ENCODE data around the gene FLNB. TPM values are rescaled to one million over a fixed set of nuclear protein-coding genes. Genes with fewer than 3 reads are reported as not detected.

The FLNB gene
- total RNA-seq, 1 donor from 2014 or later: 32.0 TPM

- Histone ChIP-seq H3K9me3 (ENCODE audit: low read depth) (no peaks in the 10 kb centered on the region), H3F3A (ENCODE audit: low read depth) (no peaks in the 10 kb centered on the region), H3K4me3 (no peak overlapping the region), H3K27me3 (no peaks in the 10 kb centered on the region), H3K36me3 (no peaks in the 10 kb centered on the region), H3K79me2 (ENCODE audit: low read depth) (no peaks in the 10 kb centered on the region), H2AFZ (replicated peaks) (no peak overlapping the region), H3K4me1 (peaks cover 7% of the 10 kb centered on the region), H3K4me2 (no peak overlapping the region), H4K20me1 (ENCODE audit: low read depth) (no peaks in the 10 kb centered on the region), H3K9ac (no peak overlapping the region), H3K27ac (no peak overlapping the region)
- Mint-ChIP-seq H3K9me3 (peaks cover 2% of the 10 kb centered on the region), H3K36me3 (no peaks in the 10 kb centered on the region), H3K4me3 (no peak overlapping the region), H3K27ac (no peak overlapping the region), H3K4me1 (peaks cover 10% of the 10 kb centered on the region), H3K27me3 (ENCODE audit: insufficient read depth, low read depth) (peaks cover 11% of the 10 kb centered on the region)
- TF ChIP-seq CTCF (IDR thresholded peaks at IDR 0.05): no peak
- TF ChIP-seq EZH2 (IDR thresholded peaks at IDR 0.05): no peak
- no peak for TF ChIP-seq EZH2phosphoT487 (IDR thresholded peaks at IDR 0.05)
- DNase-seq (ENCODE audit: low spot score): no peak
Observed at GRCh38 chr3:58193682-58194407, 185.6 kb downstream of the FLNB start.

- H3K4me1 Mint-ChIP-seq: no peaks in the 10 kb centered on the region
Observed at GRCh38 chr3:58197588-58197987, 189.4 kb downstream of the FLNB start.

GRCh38 chr3:58198362-58198761, 190.1 kb downstream of the FLNB start:
- H3K9me3 Mint-ChIP-seq: peaks cover 2% of the 10 kb centered on the region
- no peak overlapping the region for H3K4me3 Mint-ChIP-seq
- Histone ChIP-seq H3K36me3 (no peaks in the 10 kb centered on the region), H3K79me2 (ENCODE audit: low read depth) (no peaks in the 10 kb centered on the region), H3K4me1 (no peaks in the 10 kb centered on the region), H3K9ac (no peak overlapping the region), H2AFZ (replicated peaks) (no peak overlapping the region), H3K4me3 (no peak overlapping the region), H4K20me1 (ENCODE audit: low read depth) (no peaks in the 10 kb centered on the region), H3K27ac (no peak overlapping the region), H3F3A (ENCODE audit: low read depth) (no peaks in the 10 kb centered on the region), H3K27me3 (no peaks in the 10 kb centered on the region), H3K9me3 (ENCODE audit: low read depth) (no peaks in the 10 kb centered on the region), H3K4me2 (no peak overlapping the region)
- TF ChIP-seq EZH2 (IDR thresholded peaks at IDR 0.05) (no peak), EZH2phosphoT487 (IDR thresholded peaks at IDR 0.05) (no peak), CTCF (IDR thresholded peaks at IDR 0.05) (no peak)
- no peaks in the 10 kb centered on the region for H3K4me1 Mint-ChIP-seq
- H3K36me3 Mint-ChIP-seq: no peaks in the 10 kb centered on the region
- DNase-seq (ENCODE audit: low spot score): no peak
- no peak overlapping the region for H3K27ac Mint-ChIP-seq
- H3K27me3 Mint-ChIP-seq (ENCODE audit: insufficient read depth, low read depth): peaks cover 16% of the 10 kb centered on the region

More at GRCh38 chr3:58197588-58197987, 189.4 kb downstream of the FLNB start:
- no peaks in the 10 kb centered on the region for H3K4me1 ChIP-seq
- H3K79me2 ChIP-seq (ENCODE audit: low read depth): no peaks in the 10 kb centered on the region
- Mint-ChIP-seq H3K9me3 (peaks cover 2% of the 10 kb centered on the region), H3K4me3 (no peak overlapping the region), H3K27me3 (ENCODE audit: insufficient read depth, low read depth) (peaks cover 17% of the 10 kb centered on the region), H3K27ac (no peak overlapping the region), H3K36me3 (no peaks in the 10 kb centered on the region)
- H3K27me3 ChIP-seq: no peaks in the 10 kb centered on the region
- no peak overlapping the region for H3K27ac ChIP-seq
- no peaks in the 10 kb centered on the region for H3K36me3 ChIP-seq
- H3K9me3 ChIP-seq (ENCODE audit: low read depth): no peaks in the 10 kb centered on the region
- no peak overlapping the region for H2AFZ ChIP-seq (replicated peaks)
- H3K9ac ChIP-seq: no peak overlapping the region
- DNase-seq (ENCODE audit: low spot score): no peak
- H4K20me1 ChIP-seq (ENCODE audit: low read depth): no peaks in the 10 kb centered on the region
- H3F3A ChIP-seq (ENCODE audit: low read depth): no peaks in the 10 kb centered on the region
- no peak for TF ChIP-seq CTCF (IDR thresholded peaks at IDR 0.05)
- no peak for TF ChIP-seq EZH2phosphoT487 (IDR thresholded peaks at IDR 0.05)
- no peak overlapping the region for H3K4me2 ChIP-seq
- no peak overlapping the region for H3K4me3 ChIP-seq
